HEK293 (cell line): ENCODE results near the gene KRT25.

Experiments used
- CTCF ChIA-PET: fragments of 350-600 bp; formaldehyde crosslinking; extraction: SDS; loops from one replicate; lab custom pipeline; 2021; ENCODE audit warnings: antibody characterized with exemption; lab: Yijun Ruan, JAX
- POLR2A ChIA-PET: fragments of 300-600 bp; formaldehyde crosslinking; extraction: SDS; loops from one replicate; lab custom pipeline; 2020; ENCODE audit warnings: antibody characterized with exemption, inconsistent platforms; lab: Yijun Ruan, JAX
- H3K27ac ChIP-seq: fragments of 200-500 bp; sonication (Bioruptor generic); 2 replicates; pipeline ENCODE4 v1.5.1; 2014; ENCODE audit warnings: low read depth, low read length, control low read depth, inconsistent platforms; ENCODE audit errors: extremely low read depth
- H3K36me3 ChIP-seq, 2 experiments: fragments of 200-500 bp in 1 of 2; sonication (Bioruptor generic) in 1 of 2; 1 replicate in 1 of 2; 2 replicates in 1 of 2; pipeline ENCODE4 v1.5.1; 2014 to 2017; ENCODE audit warnings: inconsistent platforms in 2 of 2, low read length in 2 of 2; ENCODE audit not compliant: control insufficient read depth in 2 of 2, insufficient read depth in 1 of 2
- H3K4me1 ChIP-seq: fragments of 200-500 bp; sonication (Bioruptor generic); 2 replicates; pipeline ENCODE4 v1.5.1; 2014; ENCODE audit warnings: mild to moderate bottlenecking, low read length, inconsistent platforms; ENCODE audit not compliant: control insufficient read depth, insufficient read depth
- H3K4me3 ChIP-seq: 2 replicates; pipeline ENCODE4 v1.5.1; 2011; ENCODE audit warnings: low read depth, mild to moderate bottlenecking, control low read depth, low read length, moderate library complexity
- H3K9me3 ChIP-seq: fragments of 200-500 bp; sonication (Bioruptor generic); 2 replicates; pipeline ENCODE4 v1.5.1; 2014; ENCODE audit warnings: low read depth, low read length, inconsistent platforms; ENCODE audit not compliant: control insufficient read depth, insufficient read depth
- GLIS1 ChIP-seq: fragments of 450-650 bp; formaldehyde crosslinking; IDR thresholded peaks from 2 replicates; pipeline ENCODE4 v1.5.1; 2016; ENCODE audit warnings: missing biosample characterization, missing genetic modification characterization
- IKZF3 ChIP-seq: fragments of 450-650 bp; IDR thresholded peaks from 2 replicates; pipeline ENCODE4 v1.5.0; 2018; ENCODE audit warnings: missing biosample characterization, mild to moderate bottlenecking, missing genetic modification characterization, moderate library complexity
- KLF8 ChIP-seq: fragments of 450-650 bp; formaldehyde crosslinking; IDR thresholded peaks from 2 replicates; pipeline ENCODE4 v1.5.1; 2016; ENCODE audit warnings: missing biosample characterization, missing genetic modification characterization
- PATZ1 ChIP-seq: fragments of 450-650 bp; formaldehyde crosslinking; IDR thresholded peaks from 2 replicates; pipeline ENCODE4 v1.5.1; 2016; ENCODE audit warnings: missing biosample characterization, missing genetic modification characterization
- PRDM1 ChIP-seq: fragments of 450-650 bp; formaldehyde crosslinking; IDR thresholded peaks from 2 replicates; pipeline ENCODE4; 2016; ENCODE audit warnings: missing biosample characterization, missing genetic modification characterization
- SP7 ChIP-seq: fragments of 450-650 bp; formaldehyde crosslinking; IDR thresholded peaks from 2 replicates; pipeline ENCODE4 v1.5.1; 2016; ENCODE audit warnings: missing biosample characterization, missing genetic modification characterization
- TCF7L2 ChIP-seq: IDR thresholded peaks from 2 replicates; pipeline ENCODE4 v1.6.1; 2011; ENCODE audit warnings: low read depth, mild to moderate bottlenecking, inconsistent platforms, low read length, moderate library complexity, borderline replicate concordance
- ZNF140 ChIP-seq: fragments of 450-650 bp; formaldehyde crosslinking; IDR thresholded peaks from 2 replicates; pipeline ENCODE4 v1.5.1; 2016; ENCODE audit warnings: missing biosample characterization, missing genetic modification characterization
- ZNF146 ChIP-seq: fragments of 450-650 bp; formaldehyde crosslinking; IDR thresholded peaks from 2 replicates; pipeline ENCODE4 v1.5.1; 2016; ENCODE audit warnings: missing biosample characterization, missing genetic modification characterization
- ZNF157 ChIP-seq: fragments of 450-650 bp; formaldehyde crosslinking; IDR thresholded peaks from 2 replicates; pipeline ENCODE4 v1.5.1; 2016; ENCODE audit warnings: missing biosample characterization, missing genetic modification characterization
- ZNF24 ChIP-seq: fragments of 450-650 bp; formaldehyde crosslinking; IDR thresholded peaks from 2 replicates; pipeline ENCODE4 v1.5.1; 2016; ENCODE audit warnings: missing biosample characterization, missing genetic modification characterization
- ZNF274 ChIP-seq, 2 experiments: fragments of 200-500 bp in 1 of 2; fragments of 450-650 bp in 1 of 2; sonication (Bioruptor generic) in 1 of 2; formaldehyde crosslinking in 1 of 2; IDR thresholded peaks; 2 replicates each; pipeline versions ENCODE4 v1.5.1 to v1.6.1; 2014 to 2016; ENCODE audit warnings: borderline replicate concordance in 1 of 2, inconsistent platforms in 1 of 2, low read length in 1 of 2, missing biosample characterization in 1 of 2, missing genetic modification characterization in 1 of 2
- ZNF350 ChIP-seq: fragments of 450-650 bp; formaldehyde crosslinking; IDR thresholded peaks from 2 replicates; pipeline ENCODE4 v1.5.0; 2017; ENCODE audit warnings: missing biosample characterization, mild to moderate bottlenecking, missing genetic modification characterization
- ZNF354C ChIP-seq: fragments of 450-650 bp; formaldehyde crosslinking; IDR thresholded peaks from 2 replicates; pipeline ENCODE4 v1.5.1; 2016; ENCODE audit warnings: missing biosample characterization, missing genetic modification characterization, low read depth, borderline replicate concordance
- ZNF423 ChIP-seq: fragments of 450-650 bp; formaldehyde crosslinking; IDR thresholded peaks from 2 replicates; pipeline ENCODE4 v1.5.1; 2016; ENCODE audit warnings: missing biosample characterization, missing genetic modification characterization
- ZNF555 ChIP-seq: fragments of 450-650 bp; formaldehyde crosslinking; conservative IDR thresholded peaks from 2 replicates; pipeline ENCODE4 v1.5.1; 2017; ENCODE audit warnings: missing biosample characterization, mild to moderate bottlenecking, missing genetic modification characterization, inconsistent platforms
- ZNF558 ChIP-seq: fragments of 450-650 bp; formaldehyde crosslinking; IDR thresholded peaks from 2 replicates; pipeline ENCODE4 v1.5.1; 2016; ENCODE audit warnings: missing biosample characterization, missing genetic modification characterization
- ZNF654 ChIP-seq: fragments of 450-650 bp; formaldehyde crosslinking; IDR thresholded peaks from 2 replicates; pipeline ENCODE4 v1.5.1; 2016; ENCODE audit warnings: low read depth, missing biosample characterization, missing genetic modification characterization
- ZNF677 ChIP-seq: fragments of 450-650 bp; IDR thresholded peaks from 2 replicates; pipeline ENCODE4 v1.5.0; 2018; ENCODE audit warnings: missing biosample characterization, mild to moderate bottlenecking, missing genetic modification characterization, moderate library complexity
- ZNF692 ChIP-seq: fragments of 450-650 bp; formaldehyde crosslinking; IDR thresholded peaks from 2 replicates; pipeline ENCODE4 v1.5.1; 2016; ENCODE audit warnings: missing biosample characterization, missing genetic modification characterization
- ZNF837 ChIP-seq: fragments of 450-650 bp; formaldehyde crosslinking; IDR thresholded peaks from 2 replicates; pipeline ENCODE4 v1.5.1; 2016; ENCODE audit warnings: missing biosample characterization, missing genetic modification characterization

The KRT25 gene

GRCh38 chr17:40793832-40794231 is 38.7 kb upstream of the KRT25 start:
- H3K4me1 ChIP-seq: no peaks in the 10 kb centered on the region
- CTCF ChIA-PET: interaction anchor here (0.6 to 3.3 kb wide), 6 partner anchors 18 to 755 kb away, joined by 3 to 20 read pairs (median 4); no protein-coding TSS in a partner anchor
- no peak for TF ChIP-seq PATZ1 (tag by site-specific recombination)
- TF ChIP-seq KLF8 (tag by site-specific recombination): no peak
- no peak for TF ChIP-seq ZNF555 (tag by site-specific recombination)
- no peak for TF ChIP-seq ZNF692 (tag by site-specific recombination)
- no peak for TF ChIP-seq ZNF677
- no peak for TF ChIP-seq ZNF157 (tag by site-specific recombination)
- no peak for TF ChIP-seq PRDM1
- TF ChIP-seq SP7 (tag by site-specific recombination): no peak
- no peak for TF ChIP-seq ZNF24 (tag by site-specific recombination)
- no peak for TF ChIP-seq TCF7L2
- TF ChIP-seq, all 188 proteins: peak for 0
- Histone ChIP-seq H3K27ac (no peak overlapping the region), H3K9me3 (no peaks in the 10 kb centered on the region), H3K36me3 (no peaks in the 10 kb centered on the region), H3K4me3 (no peak overlapping the region)
- POLR2A ChIA-PET: no interaction called here

- Histone ChIP-seq H3K4me1 (no peaks in the 10 kb centered on the region), H3K27ac (no peak overlapping the region), H3K36me3 (no peaks in the 10 kb centered on the region), H3K4me3 (no peak overlapping the region), H3K9me3 (no peaks in the 10 kb centered on the region)
- ChIA-PET POLR2A (no interaction called here), CTCF (interaction anchor here (0.5 to 3.3 kb wide), 25 partner anchors 9 to 1120 kb away, joined by 3 to 26 read pairs (median 3); no protein-coding TSS in a partner anchor)
- no peak for TF ChIP-seq ZNF274 (IDR thresholded peaks at IDR 0.05; ENCODE audit: low read length)
- no peak for TF ChIP-seq ZNF274 (tag by site-specific recombination; IDR thresholded peaks at IDR 0.05; ENCODE audit: borderline replicate concordance)
- no peak for TF ChIP-seq GLIS1 (tag by site-specific recombination)
- TF ChIP-seq ZNF654 (tag by site-specific recombination): peak; percentile 50
- TF ChIP-seq IKZF3 (tag by site-specific recombination): 0 out of 2 replicates have a peak, but pooled peaks have one; percentile 13
- TF ChIP-seq ZNF558 (tag by site-specific recombination): no peak
- no peak for TF ChIP-seq ZNF354C (tag by site-specific recombination)
- TF ChIP-seq, all 188 proteins: peak for 2
These were observed 36.8 kb upstream of the KRT25 start for GRCh38 chr17:40791787-40792436.

GRCh38 chr17:40791111-40791510 is 36.0 kb upstream of the KRT25 start:
- Histone ChIP-seq H3K36me3 (no peaks in the 10 kb centered on the region), H3K4me3 (no peak overlapping the region), H3K4me1 (no peaks in the 10 kb centered on the region), H3K27ac (no peak overlapping the region), H3K9me3 (no peaks in the 10 kb centered on the region)
- ChIA-PET POLR2A (no interaction called here), CTCF (interaction anchor here (0.6 to 3.3 kb wide), 14 partner anchors 9 to 374 kb away, joined by 3 to 26 read pairs (median 4); no protein-coding TSS in a partner anchor)
- no peak for TF ChIP-seq ZNF350 (tag by site-specific recombination)
- TF ChIP-seq ZNF837: no peak
- TF ChIP-seq ZNF140 (tag by site-specific recombination): no peak
- TF ChIP-seq ZNF423 (tag by site-specific recombination): no peak
- no peak for TF ChIP-seq ZNF555 (tag by site-specific recombination)
- TF ChIP-seq ZNF146 (tag by site-specific recombination): no peak
